Measurements from ENCODE around the gene CDH6. TPM values are rescaled to one million over a fixed set of nuclear protein-coding genes. Genes with fewer than 3 reads are reported as not detected.

CDH6 gene
- polyA plus RNA-seq, 1 of the 3 experiments (the other 2 are of a cell fraction) = 1.1 TPM

GRCh38 chr5:31364881-31365636 is 171.6 kb downstream of the CDH6 start:
- no peaks in the 10 kb centered on the region for H3K79me2 ChIP-seq (ENCODE audit: insufficient read depth)
- no peaks in the 10 kb centered on the region for H4K20me1 ChIP-seq (ENCODE audit: insufficient read depth)
- H3F3A ChIP-seq (replicated peaks; ENCODE audit: insufficient read depth) = peaks cover 52% of the 10 kb centered on the region
- 10% methylated on average over 2 of the region's 2 CpGs for WGBS (ENCODE audit: low lambda C conversion rate)
- no peaks in the 10 kb centered on the region for H3K36me3 ChIP-seq (replicated peaks in 1 of 2; ENCODE audit: control insufficient read depth in 1 of 2, insufficient read depth in 2 of 2, low read length in 1 of 2)
- H3K9me3 ChIP-seq = no peaks in the 10 kb centered on the region
- H3K4me2 ChIP-seq = peak overlapping the region; percentile 43
- no peaks in the 10 kb centered on the region for H3K27me3 ChIP-seq (ENCODE audit: insufficient read depth)
- CTCF ChIA-PET = no interaction called here
- H3K9ac ChIP-seq = peak overlapping the region; percentile 53; the same call in 1 of the 2 replicates
- no peak overlapping the region for H3K4me3 ChIP-seq (ENCODE audit: low read depth in 2 of 2, low read length in 1 of 2)
- POLR2A ChIA-PET = no interaction called here
- H3K9me2 ChIP-seq = no peaks in the 10 kb centered on the region
- no peak for DNase-seq
- H2AFZ ChIP-seq (ENCODE audit: low read depth) = no peak overlapping the region
- H3K4me1 ChIP-seq (ENCODE audit: control insufficient read depth in 1 of 2, insufficient read depth in 2 of 2, low read depth in 1 of 2, low read length in 1 of 2) = peaks cover 11 to 46% of the 10 kb centered on the region in 2 experiments
- peak overlapping the region; percentile 59 to 85; a peak in 3 of 4 replicates for H3K27ac ChIP-seq (ENCODE audit: low read depth in 2 of 2, low read length in 1 of 2)
- no peak for TF ChIP-seq SMC3 (IDR thresholded peaks at IDR 0.05; ENCODE audit: low read depth, low read length)
- TF ChIP-seq TAF1 (IDR thresholded peaks at IDR 0.05; ENCODE audit: borderline replicate concordance, low read depth, low read length) = no peak
- no peak for TF ChIP-seq ZBTB33 (IDR thresholded peaks at IDR 0.05; ENCODE audit: borderline replicate concordance, low read depth)
- TF ChIP-seq, protein P1, sequence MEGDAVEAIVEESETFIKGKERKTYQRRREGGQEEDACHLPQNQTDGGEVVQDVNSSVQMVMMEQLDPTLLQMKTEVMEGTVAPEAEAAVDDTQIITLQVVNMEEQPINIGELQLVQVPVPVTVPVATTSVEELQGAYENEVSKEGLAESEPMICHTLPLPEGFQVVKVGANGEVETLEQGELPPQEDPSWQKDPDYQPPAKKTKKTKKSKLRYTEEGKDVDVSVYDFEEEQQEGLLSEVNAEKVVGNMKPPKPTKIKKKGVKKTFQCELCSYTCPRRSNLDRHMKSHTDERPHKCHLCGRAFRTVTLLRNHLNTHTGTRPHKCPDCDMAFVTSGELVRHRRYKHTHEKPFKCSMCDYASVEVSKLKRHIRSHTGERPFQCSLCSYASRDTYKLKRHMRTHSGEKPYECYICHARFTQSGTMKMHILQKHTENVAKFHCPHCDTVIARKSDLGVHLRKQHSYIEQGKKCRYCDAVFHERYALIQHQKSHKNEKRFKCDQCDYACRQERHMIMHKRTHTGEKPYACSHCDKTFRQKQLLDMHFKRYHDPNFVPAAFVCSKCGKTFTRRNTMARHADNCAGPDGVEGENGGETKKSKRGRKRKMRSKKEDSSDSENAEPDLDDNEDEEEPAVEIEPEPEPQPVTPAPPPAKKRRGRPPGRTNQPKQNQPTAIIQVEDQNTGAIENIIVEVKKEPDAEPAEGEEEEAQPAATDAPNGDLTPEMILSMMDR (IDR thresholded peaks at IDR 0.05) = no peak
- TF ChIP-seq JUND (IDR thresholded peaks at IDR 0.05) = peak; percentile 67
- TF ChIP-seq SIN3A (IDR thresholded peaks at IDR 0.05; ENCODE audit: borderline replicate concordance, low read depth, low read length) = no peak
- no peak for TF ChIP-seq RFX5 (IDR thresholded peaks at IDR 0.05; ENCODE audit: low read length)
- peak; percentile 49; the same call in 1 of the 2 replicates for TF ChIP-seq YY1 (IDR thresholded peaks at IDR 0.05; ENCODE audit: low read depth)
- no peak for TF ChIP-seq NRF1 (IDR thresholded peaks at IDR 0.05; ENCODE audit: low read depth, low read length)
- TF ChIP-seq EZH2phosphoT487 (IDR thresholded peaks at IDR 0.05; ENCODE audit: borderline replicate concordance, low read depth) = no peak
- TF ChIP-seq FOXM1 (IDR thresholded peaks at IDR 0.05; ENCODE audit: low read depth) = peak; percentile 84; the same call in 1 of the 2 replicates
- TF ChIP-seq RXRA (IDR thresholded peaks at IDR 0.05; ENCODE audit: borderline replicate concordance, low read depth) = peak; percentile 70
- peak; percentile 73 for TF ChIP-seq TCF12 (IDR thresholded peaks at IDR 0.05)
- TF ChIP-seq ELF1 (IDR thresholded peaks at IDR 0.05) = no peak
- TF ChIP-seq CHD2 (IDR thresholded peaks at IDR 0.05; ENCODE audit: low read length, partially characterized antibody) = no peak
- TF ChIP-seq TEAD4 (IDR thresholded peaks at IDR 0.05; ENCODE audit: borderline replicate concordance, insufficient read depth) = peak; percentile 78; the same call in 1 of the 2 replicates
- no peak; the same call in 1 of the 2 replicates for TF ChIP-seq NFIC (IDR thresholded peaks at IDR 0.05; ENCODE audit: borderline replicate concordance)
- TF ChIP-seq FOSL2 (IDR thresholded peaks at IDR 0.05; ENCODE audit: borderline replicate concordance, low read depth) = peak; percentile 77
- peak; percentile 21; the same call in 1 of the 2 replicates for TF ChIP-seq MEF2A (IDR thresholded peaks at IDR 0.05; ENCODE audit: borderline replicate concordance, low read depth)
- no peak for TF ChIP-seq RCOR1 (IDR thresholded peaks at IDR 0.05; ENCODE audit: low read length)
- TF ChIP-seq GATA2 (CRISPR knock-in tag; IDR thresholded peaks at IDR 0.05) = no peak
- peak; percentile 50 for TF ChIP-seq MAX (IDR thresholded peaks at IDR 0.05; ENCODE audit: low read depth)
- no peak for TF ChIP-seq GABPA (IDR thresholded peaks at IDR 0.05; ENCODE audit: low read depth)
- 0 out of 2 replicates have a peak, but pooled peaks have one; percentile 14 for TF ChIP-seq POLR2AphosphoS5 (IDR thresholded peaks at IDR 0.05; ENCODE audit: low read depth, low read length)
- no peak for TF ChIP-seq FOXJ3 (CRISPR knock-in tag; IDR thresholded peaks at IDR 0.05)
- TF ChIP-seq, protein P2, sequence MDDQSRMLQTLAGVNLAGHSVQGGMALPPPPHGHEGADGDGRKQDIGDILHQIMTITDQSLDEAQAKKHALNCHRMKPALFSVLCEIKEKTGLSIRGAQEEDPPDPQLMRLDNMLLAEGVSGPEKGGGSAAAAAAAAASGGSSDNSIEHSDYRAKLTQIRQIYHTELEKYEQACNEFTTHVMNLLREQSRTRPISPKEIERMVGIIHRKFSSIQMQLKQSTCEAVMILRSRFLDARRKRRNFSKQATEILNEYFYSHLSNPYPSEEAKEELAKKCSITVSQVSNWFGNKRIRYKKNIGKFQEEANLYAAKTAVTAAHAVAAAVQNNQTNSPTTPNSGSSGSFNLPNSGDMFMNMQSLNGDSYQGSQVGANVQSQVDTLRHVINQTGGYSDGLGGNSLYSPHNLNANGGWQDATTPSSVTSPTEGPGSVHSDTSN (IDR thresholded peaks at IDR 0.05) = peak; percentile 91
